ENCODE measurements around the gene NOVA2.

NOVA2 gene

DNA sequence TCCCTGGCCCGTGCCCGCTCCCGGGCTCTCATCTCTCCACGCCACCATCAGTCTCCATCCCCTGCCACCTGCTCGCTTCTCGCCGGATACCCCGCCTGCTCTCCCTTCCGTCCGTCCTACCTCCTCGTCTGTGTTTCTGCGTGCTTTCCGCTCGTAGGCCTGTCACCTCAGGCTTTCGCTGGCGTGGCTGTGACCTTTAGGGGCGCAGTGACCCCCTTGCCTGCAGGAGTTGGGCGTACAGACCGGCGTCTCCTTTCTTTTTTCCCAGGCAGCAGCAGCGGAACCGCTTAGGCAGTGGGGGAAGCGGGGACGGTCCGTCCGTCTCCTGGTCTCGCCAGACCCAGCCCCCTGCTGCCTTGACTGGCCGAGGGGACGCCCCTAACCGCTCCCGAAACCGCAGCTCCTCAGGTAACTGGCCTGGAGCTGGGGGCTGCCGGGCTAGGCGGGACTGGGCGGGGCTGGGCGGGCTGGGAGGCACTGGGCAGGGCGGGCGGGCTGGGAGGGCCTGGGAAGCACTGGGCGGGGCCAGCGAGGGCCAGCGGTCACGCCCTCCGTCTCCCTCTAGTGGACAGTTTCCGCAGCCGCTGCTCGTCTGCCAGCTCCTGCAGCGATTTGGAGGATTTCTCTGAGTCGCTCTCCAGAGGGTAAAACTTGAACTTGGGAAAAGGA, 42.9 kb upstream of the NOVA2 start:
- H3K27me3 ChIP-seq (ENCODE audit: insufficient read depth, low read length, poor library complexity): no peaks in the 10 kb centered on the region
- H3K27ac ChIP-seq (ENCODE audit: low read length): no peak overlapping the region
- peaks cover 23% of the 10 kb centered on the region for H3K36me3 ChIP-seq (ENCODE audit: insufficient read depth, low read length)
- no peak overlapping the region for H3K4me2 ChIP-seq (ENCODE audit: insufficient read depth, low read length)
- H3K4me1 ChIP-seq (ENCODE audit: insufficient read depth, low read length): no peaks in the 10 kb centered on the region
- no peak overlapping the region for H3K9ac ChIP-seq (ENCODE audit: low read depth, low read length)
- DNase-seq (peak; percentile 53), ATAC-seq (ENCODE audit: insufficient read depth, low read depth) (peak; percentile 55; the same call in 1 of the 3 replicates)
- no peaks in the 10 kb centered on the region for H3K79me2 ChIP-seq (ENCODE audit: insufficient read depth, low read length)
- H2AFZ ChIP-seq (ENCODE audit: low read depth, low read length): no peak overlapping the region
- H3K9me3 ChIP-seq (ENCODE audit: insufficient read depth, low read length, severe bottlenecking): no peaks in the 10 kb centered on the region
- H3K4me3 ChIP-seq (ENCODE audit: low read depth in 1 of 2, low read length in 2 of 2): no peak overlapping the region
- no peak for TF ChIP-seq EZH2 (IDR thresholded peaks at IDR 0.05; ENCODE audit: borderline replicate concordance, low read depth, low read length, severe bottlenecking)
- TF ChIP-seq, protein P1, sequence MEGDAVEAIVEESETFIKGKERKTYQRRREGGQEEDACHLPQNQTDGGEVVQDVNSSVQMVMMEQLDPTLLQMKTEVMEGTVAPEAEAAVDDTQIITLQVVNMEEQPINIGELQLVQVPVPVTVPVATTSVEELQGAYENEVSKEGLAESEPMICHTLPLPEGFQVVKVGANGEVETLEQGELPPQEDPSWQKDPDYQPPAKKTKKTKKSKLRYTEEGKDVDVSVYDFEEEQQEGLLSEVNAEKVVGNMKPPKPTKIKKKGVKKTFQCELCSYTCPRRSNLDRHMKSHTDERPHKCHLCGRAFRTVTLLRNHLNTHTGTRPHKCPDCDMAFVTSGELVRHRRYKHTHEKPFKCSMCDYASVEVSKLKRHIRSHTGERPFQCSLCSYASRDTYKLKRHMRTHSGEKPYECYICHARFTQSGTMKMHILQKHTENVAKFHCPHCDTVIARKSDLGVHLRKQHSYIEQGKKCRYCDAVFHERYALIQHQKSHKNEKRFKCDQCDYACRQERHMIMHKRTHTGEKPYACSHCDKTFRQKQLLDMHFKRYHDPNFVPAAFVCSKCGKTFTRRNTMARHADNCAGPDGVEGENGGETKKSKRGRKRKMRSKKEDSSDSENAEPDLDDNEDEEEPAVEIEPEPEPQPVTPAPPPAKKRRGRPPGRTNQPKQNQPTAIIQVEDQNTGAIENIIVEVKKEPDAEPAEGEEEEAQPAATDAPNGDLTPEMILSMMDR (IDR thresholded peaks at IDR 0.05; ENCODE audit: borderline replicate concordance, extremely low read depth, low read length, poor library complexity, severe bottlenecking): peak; percentile 61
- H4K20me1 ChIP-seq (ENCODE audit: insufficient read depth, low read length): no peaks in the 10 kb centered on the region; the same call in 1 of the 2 replicates

DNA sequence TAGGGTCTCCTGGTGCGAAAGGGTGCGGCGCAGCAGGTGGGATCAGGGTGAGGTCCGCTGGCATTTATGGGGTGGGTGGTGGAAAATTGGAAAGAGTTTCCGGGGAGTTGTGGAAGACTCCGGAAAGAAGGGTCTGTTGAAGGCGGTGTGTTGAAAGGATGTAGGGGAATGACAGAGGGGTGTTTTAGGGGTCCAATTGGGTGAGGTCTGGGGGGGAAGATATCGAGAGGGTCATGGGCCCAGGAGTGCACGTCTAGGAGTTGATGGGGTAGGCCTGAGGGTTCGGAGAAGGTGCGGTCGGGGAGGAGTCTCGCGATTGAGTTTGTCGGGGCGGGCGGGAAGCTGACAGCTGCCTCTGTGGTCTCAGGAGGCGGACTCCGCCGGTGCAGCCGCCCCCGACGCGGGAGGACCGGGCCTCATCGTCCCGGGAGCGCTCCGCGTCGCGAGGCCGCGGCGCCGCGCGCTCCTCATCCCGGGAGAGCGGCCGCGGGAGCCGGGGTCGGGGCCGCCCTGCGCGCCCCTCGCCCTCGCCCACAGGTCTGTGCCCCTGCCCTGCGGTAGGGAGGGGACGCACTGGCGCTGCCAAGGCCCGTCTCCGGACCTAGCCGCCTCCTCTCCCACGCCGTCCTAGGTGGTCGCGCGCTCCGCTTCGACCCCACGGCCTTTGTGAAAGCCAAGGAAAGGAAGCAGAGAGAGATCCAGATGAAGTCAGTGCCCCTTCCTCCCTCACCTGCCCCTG, 42.2 kb upstream of the NOVA2 start:
- Histone ChIP-seq H3K27me3 (ENCODE audit: insufficient read depth, low read length, poor library complexity) (no peaks in the 10 kb centered on the region), H3K36me3 (ENCODE audit: insufficient read depth, low read length) (peaks cover 23% of the 10 kb centered on the region), H3K4me2 (ENCODE audit: insufficient read depth, low read length) (no peak overlapping the region), H4K20me1 (ENCODE audit: insufficient read depth, low read length) (no peaks in the 10 kb centered on the region; the same call in 1 of the 2 replicates), H2AFZ (ENCODE audit: low read depth, low read length) (no peak overlapping the region), H3K4me3 (ENCODE audit: low read depth in 1 of 2, low read length in 2 of 2) (no peak overlapping the region), H3K27ac (ENCODE audit: low read length) (no peak overlapping the region), H3K4me1 (ENCODE audit: insufficient read depth, low read length) (no peaks in the 10 kb centered on the region), H3K9ac (ENCODE audit: low read depth, low read length) (no peak overlapping the region), H3K79me2 (ENCODE audit: insufficient read depth, low read length) (no peaks in the 10 kb centered on the region), H3K9me3 (ENCODE audit: insufficient read depth, low read length, severe bottlenecking) (no peaks in the 10 kb centered on the region)
- DNase-seq (no peak), ATAC-seq (ENCODE audit: insufficient read depth, low read depth) (no peak)
- TF ChIP-seq, protein P1 (IDR thresholded peaks at IDR 0.05; ENCODE audit: borderline replicate concordance, extremely low read depth, low read length, poor library complexity, severe bottlenecking): no peak
- no peak for TF ChIP-seq EZH2 (IDR thresholded peaks at IDR 0.05; ENCODE audit: borderline replicate concordance, low read depth, low read length, severe bottlenecking)

DNA sequence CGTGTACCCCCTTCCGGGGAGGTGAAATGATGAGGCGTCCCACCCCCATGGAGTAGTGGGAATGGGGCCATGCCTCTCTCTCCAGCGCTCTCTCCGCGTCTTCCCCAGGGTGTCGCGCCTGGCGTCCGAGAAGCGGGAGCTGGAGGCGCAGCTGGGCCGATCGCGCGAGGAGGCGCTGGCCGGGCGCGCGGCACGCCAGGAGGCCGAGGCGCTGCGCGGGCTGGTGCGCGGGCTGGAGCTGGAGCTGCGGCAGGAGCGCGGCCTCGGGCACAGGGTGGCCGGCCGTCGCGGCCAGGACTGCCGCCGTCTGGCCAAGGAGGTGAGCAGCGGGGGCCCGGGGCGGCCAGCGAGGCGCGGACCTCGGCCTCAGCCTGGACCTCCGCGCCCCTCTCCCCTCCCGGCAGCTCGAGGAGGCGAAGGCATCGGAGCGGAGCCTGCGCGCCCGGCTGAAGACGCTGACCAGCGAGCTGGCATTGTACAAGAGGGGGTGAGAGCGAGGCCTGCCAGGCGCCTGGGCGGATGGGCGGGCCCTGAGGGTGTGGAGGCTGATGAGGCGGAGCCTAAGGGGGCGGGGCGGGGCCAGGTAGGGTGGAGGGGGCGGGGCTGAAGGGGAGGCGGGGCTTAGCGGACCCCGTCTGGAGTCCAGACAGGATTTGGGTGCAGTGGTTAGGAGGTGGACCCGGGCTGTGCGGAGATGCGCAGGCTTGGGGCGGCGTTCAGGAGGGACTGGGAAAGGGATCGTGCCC, 41.4 kb upstream of the NOVA2 start:
- Histone ChIP-seq H3K4me2 (ENCODE audit: insufficient read depth, low read length) (no peak overlapping the region), H3K36me3 (ENCODE audit: insufficient read depth, low read length) (peaks cover 26% of the 10 kb centered on the region), H3K9me3 (ENCODE audit: insufficient read depth, low read length, severe bottlenecking) (no peaks in the 10 kb centered on the region), H2AFZ (ENCODE audit: low read depth, low read length) (no peak overlapping the region), H3K4me3 (ENCODE audit: low read depth in 1 of 2, low read length in 2 of 2) (no peak overlapping the region), H3K9ac (ENCODE audit: low read depth, low read length) (no peak overlapping the region), H3K4me1 (ENCODE audit: insufficient read depth, low read length) (no peaks in the 10 kb centered on the region), H3K27me3 (ENCODE audit: insufficient read depth, low read length, poor library complexity) (no peaks in the 10 kb centered on the region), H3K79me2 (ENCODE audit: insufficient read depth, low read length) (no peaks in the 10 kb centered on the region), H3K27ac (ENCODE audit: low read length) (no peak overlapping the region), H4K20me1 (ENCODE audit: insufficient read depth, low read length) (peaks cover 3% of the 10 kb centered on the region)
- ATAC-seq (ENCODE audit: insufficient read depth, low read depth) (no peak), DNase-seq (no peak)
- TF ChIP-seq, protein P1 (IDR thresholded peaks at IDR 0.05; ENCODE audit: borderline replicate concordance, extremely low read depth, low read length, poor library complexity, severe bottlenecking): no peak
- no peak for TF ChIP-seq EZH2 (IDR thresholded peaks at IDR 0.05; ENCODE audit: borderline replicate concordance, low read depth, low read length, severe bottlenecking)

All from DND-41 (cell line).